H7 (cell line): ENCODE data around the gene MED12L. TPM values are rescaled to one million over a fixed set of nuclear protein-coding genes. Genes with fewer than 3 reads are reported as not detected.
"Not testable (repeated sequence)": the region's sequence is repeated elsewhere in the genome, so short reads cannot be mapped to it uniquely, and the experiment has no call there.

Experiments
- DNase-seq: peaks from one replicate; pipeline ENCODE4 v3.0.0; 2012
- H3K27me3 ChIP-seq: 2 replicates; pipeline ENCODE4 v1.6.0; 2011; ENCODE audit warnings: mild to moderate bottlenecking, low read length; ENCODE audit not compliant: control insufficient read depth, insufficient read depth
- H3K36me3 ChIP-seq: replicated peaks from 2 replicates; pipeline ENCODE4 v1.5.1; 2011; ENCODE audit warnings: low read length; ENCODE audit not compliant: control insufficient read depth, insufficient read depth
- H3K4me3 ChIP-seq: 2 replicates; pipeline ENCODE4 v1.5.1; 2011; ENCODE audit warnings: low read depth, mild to moderate bottlenecking, control low read depth, low read length, moderate library complexity; ENCODE audit not compliant: insufficient read depth
- total RNA-seq: library from RNA; depleted of rRNA; stranded (reverse); fragments of >200 nt; shearing (Covaris generic); gene quantifications from 2 replicates; pipeline ENCODE4 v1.2.3, GENCODE V29; 2014; rRNA removed

MED12L gene, protein sequence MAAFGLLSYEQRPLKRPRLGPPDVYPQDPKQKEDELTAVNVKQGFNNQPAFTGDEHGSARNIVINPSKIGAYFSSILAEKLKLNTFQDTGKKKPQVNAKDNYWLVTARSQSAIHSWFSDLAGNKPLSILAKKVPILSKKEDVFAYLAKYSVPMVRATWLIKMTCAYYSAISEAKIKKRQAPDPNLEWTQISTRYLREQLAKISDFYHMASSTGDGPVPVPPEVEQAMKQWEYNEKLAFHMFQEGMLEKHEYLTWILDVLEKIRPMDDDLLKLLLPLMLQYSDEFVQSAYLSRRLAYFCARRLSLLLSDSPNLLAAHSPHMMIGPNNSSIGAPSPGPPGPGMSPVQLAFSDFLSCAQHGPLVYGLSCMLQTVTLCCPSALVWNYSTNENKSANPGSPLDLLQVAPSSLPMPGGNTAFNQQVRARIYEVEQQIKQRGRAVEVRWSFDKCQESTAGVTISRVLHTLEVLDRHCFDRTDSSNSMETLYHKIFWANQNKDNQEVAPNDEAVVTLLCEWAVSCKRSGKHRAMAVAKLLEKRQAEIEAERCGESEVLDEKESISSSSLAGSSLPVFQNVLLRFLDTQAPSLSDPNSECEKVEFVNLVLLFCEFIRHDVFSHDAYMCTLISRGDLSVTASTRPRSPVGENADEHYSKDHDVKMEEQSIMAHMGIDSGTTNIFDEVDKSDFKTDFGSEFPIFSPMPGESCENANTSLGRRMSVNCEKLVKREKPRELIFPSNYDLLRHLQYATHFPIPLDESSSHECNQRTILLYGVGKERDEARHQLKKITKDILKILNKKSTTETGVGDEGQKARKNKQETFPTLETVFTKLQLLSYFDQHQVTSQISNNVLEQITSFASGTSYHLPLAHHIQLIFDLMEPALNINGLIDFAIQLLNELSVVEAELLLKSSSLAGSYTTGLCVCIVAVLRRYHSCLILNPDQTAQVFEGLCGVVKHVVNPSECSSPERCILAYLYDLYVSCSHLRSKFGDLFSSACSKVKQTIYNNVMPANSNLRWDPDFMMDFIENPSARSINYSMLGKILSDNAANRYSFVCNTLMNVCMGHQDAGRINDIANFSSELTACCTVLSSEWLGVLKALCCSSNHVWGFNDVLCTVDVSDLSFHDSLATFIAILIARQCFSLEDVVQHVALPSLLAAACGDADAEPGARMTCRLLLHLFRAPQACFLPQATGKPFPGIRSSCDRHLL (N-terminal part only)
- 7.9 and 8.0 TPM in 2 replicates for total RNA-seq

DNA sequence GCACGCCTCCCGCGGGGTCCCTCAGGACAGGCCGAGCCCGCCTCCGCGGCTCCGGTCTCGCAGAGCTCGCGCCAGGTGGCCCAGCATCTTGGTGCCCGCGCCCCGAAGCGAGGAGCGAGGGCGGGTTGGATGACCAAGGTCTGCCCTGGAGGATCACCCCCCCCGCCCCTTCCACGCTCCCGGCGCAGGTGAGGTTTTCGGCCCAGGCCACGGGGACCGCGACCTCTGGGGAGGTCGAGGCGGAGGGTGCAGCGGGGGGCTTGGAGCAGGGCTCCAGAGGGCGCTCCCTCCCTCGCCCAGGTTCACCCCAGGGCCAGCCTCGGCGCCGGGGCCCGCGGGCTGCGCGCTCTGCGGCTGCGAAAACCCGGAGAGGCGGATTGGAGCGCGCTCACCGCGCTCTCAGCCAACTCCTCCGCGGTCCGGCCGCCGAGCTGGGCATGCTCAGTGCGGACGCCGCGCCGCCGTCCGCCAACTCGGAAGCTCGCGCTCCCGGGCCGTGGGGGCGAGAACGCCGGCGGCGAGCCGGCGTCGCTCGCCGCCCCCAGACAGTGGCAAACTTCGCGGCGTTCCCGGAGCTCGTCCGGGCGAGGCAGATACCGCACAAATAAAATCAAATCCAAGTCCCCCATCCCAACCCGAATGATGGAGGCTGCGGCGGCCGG is at the start of gene MED12L:
Gene MED12L, plus strand, starts transcription at position 438 of the 662 bp plus-strand sequence. CDS start 1,263 bp downstream, outside the sequence.
- Histone ChIP-seq H3K27me3 (peaks cover 8% of the 10 kb centered on the region), H3K36me3 (no peaks in the 10 kb centered on the region)

DNA sequence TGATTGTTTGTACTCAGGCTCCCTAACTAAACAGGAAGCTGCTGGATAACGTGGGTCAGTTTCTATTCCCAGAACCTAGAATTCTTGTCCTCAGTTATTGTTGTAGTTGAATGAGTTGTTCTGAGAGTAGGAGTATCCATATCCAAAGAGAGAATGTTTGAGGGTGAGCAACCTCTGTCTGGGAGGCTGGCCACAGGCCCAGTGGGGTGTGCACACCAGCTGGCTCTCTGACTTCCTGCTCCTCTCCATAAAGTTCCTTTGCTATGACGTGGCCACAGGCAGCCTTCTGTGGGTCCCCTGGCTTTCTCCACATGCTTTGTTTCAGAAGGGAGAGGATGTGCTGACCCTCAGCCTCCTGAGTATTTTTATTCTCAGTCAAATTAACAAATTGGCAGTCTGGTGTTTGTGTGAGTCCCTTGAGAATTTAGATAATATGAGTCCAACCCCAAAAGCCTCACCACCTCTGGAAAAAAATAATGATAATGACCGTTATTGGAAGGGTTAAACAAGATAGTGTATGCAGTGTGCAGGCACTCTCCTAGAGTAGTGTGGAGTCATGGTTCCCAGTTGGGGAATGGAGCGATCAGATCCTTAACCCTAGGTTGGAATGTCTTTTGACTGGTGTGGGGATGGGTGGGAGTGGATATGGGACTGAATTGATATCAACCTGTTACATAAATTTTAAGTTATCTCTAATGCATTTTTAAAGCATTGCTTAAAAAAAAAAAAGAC is 47.6 kb upstream of the MED12L start:
- Histone ChIP-seq H3K36me3 (no peaks in the 10 kb centered on the region), H3K27me3 (no peaks in the 10 kb centered on the region), H3K4me3 (no peak overlapping the region)
- DNase-seq: no peak

More for the DNA sequence above, at the start of gene MED12L:
- H3K4me3 ChIP-seq: peak within 1 kb of the TSS; percentile 76
- peak; percentile 96 for DNase-seq

DNA sequence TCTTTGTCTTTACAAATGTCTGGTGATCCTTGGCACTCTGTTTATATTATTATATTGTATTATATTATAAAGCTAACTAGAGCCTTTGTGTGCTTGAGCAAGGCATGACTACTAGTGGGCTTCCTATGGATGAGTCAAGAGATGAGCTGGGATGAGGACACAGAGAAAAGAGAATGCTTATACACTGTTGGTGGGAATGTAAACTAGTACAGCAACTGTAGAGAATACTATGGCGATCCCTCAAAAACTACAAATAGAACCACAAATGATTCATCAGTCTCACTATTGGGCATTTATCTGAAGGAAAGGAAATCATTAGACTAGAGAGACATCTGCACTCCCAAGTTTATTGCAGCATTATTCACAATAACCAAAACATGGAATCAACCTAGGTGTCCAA is 40.8 kb upstream of the MED12L start:
- no peaks in the 10 kb centered on the region for H3K27me3 ChIP-seq
- DNase-seq: no peak

DNA sequence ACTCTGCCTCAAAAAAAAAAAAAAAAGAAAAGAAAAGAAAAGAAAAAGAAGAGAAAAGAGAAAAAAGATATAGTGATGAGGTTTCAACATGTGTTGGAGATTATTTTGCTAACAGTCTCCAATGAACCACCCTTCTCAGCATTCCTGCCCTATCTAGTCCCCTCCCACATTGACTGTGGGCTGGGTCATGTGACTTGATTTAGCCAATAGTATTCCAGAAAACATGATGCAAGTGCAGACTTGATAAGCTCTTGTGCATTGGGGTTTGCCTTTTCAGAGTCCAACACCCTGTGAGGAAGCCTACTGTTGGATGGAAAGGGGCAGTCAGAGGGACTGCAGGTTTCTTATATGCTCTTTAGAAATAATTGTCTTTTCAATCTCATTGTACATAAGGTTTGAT is 37.8 kb upstream of the MED12L start:
- Histone ChIP-seq H3K4me3 (no peak overlapping the region), H3K27me3 (no peaks in the 10 kb centered on the region), H3K36me3 (no peaks in the 10 kb centered on the region)
- no peak for DNase-seq

More for the DNA sequence above, 40.8 kb upstream of the MED12L start:
- H3K36me3 ChIP-seq: no peaks in the 10 kb centered on the region
- no peak overlapping the region for H3K4me3 ChIP-seq

DNA sequence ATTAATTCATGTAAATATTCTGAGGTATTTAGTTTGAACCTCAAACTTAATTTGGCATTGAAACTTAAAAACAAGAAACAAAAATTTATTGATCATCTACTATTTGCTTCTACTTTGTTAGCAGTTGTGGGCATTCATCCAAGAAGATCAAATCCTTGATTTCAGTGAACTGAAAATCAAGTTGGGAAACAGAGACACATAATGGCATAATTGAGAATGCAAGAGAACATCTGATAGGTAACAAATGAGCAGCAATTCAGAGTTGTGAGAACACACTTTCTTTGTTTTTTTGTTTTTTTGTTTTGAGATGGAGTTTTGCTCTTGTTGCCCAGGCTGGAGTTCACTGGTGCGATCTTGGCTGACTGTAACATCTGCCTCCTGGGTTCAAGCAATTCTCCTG is 33.9 kb upstream of the MED12L start:
- Histone ChIP-seq H3K36me3 (no peaks in the 10 kb centered on the region), H3K4me3 (no peak overlapping the region), H3K27me3 (no peaks in the 10 kb centered on the region)
- no peak for DNase-seq

DNA sequence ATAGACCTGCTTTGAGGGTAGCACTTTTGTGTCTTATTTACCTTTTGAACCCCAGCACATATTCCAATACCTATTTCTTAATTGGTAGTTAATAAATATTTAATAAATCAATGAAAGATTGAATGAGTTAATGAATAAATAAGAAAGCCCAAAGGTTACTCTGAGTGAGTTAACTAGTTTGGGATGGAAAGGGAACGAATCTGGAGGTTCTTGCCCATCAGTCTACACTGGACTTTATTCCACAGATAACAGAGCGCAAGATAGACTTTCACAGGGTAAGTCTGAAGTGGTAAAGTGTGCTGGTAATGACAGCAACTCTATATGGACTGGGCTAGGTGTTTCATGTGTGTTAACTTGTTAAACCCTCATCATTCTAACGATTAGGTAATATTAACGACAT is 33.1 kb upstream of the MED12L start:
- no peak for DNase-seq
- H3K4me3 ChIP-seq: no peak overlapping the region
- H3K36me3 ChIP-seq: no peaks in the 10 kb centered on the region
- H3K27me3 ChIP-seq: no peaks in the 10 kb centered on the region

DNA sequence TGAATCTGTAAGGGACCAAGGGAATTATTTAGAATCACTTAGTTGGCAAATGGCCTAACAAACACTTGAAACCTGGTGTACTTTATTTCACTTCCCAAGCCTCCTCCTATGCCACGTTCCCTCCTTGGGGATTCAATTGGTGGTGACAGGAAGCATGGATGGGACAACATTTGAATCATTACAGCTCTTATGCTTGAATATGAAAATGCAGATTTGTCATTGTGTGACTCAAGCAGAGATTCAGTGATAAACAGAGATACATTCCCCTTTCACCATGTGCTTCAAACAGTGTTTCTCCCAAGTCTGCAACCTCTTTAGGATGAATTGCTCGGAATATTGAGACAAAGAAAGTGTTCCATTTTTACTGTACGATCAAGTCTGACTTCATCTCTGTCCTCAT is 32.7 kb upstream of the MED12L start:
- no peaks in the 10 kb centered on the region for H3K36me3 ChIP-seq
- DNase-seq: no peak
- H3K4me3 ChIP-seq: no peak overlapping the region
- H3K27me3 ChIP-seq: no peaks in the 10 kb centered on the region

DNA sequence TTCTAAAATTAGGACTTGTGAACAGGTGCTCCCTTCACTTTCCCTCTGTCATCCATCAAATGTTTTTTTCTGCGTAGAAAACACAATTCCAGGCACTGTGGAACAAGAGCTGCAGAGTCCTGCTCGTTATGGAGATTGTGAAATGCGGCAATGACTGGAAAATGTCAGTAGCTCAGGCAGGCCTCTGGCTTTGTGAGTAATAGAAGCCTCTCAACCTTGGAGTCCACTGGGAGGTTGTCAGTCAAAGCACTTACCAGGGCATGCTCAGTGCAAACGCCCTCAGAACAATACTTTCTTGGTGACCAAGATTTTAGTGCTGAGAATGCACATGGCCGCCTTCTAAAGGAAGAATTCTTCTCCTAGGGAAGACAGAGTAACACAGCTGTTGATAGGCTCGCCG is 26.7 kb upstream of the MED12L start:
- no peak overlapping the region for H3K4me3 ChIP-seq
- DNase-seq: no peak
- H3K36me3 ChIP-seq: no peaks in the 10 kb centered on the region
- H3K27me3 ChIP-seq: no peaks in the 10 kb centered on the region

DNA sequence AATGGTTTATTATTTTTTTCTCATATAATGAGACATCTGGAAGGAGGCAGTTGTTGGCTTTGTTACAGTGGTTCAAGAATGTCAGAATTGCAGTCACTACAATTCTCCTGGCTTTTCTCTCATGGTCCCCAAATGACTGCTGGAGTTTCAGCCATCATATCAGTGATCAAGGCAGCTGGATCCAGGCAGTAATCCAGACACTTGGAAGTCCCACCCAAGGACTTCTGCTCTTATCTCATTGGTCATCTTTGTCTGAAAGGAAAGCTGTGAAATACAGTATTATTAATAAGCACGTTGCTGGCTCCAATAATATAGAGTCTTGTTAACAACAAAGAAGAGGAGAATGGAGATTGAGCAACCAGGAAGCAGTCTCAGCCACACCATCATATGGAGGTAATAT is 22.9 kb upstream of the MED12L start:
- Histone ChIP-seq H3K27me3 (no peaks in the 10 kb centered on the region), H3K4me3 (no peak overlapping the region), H3K36me3 (no peaks in the 10 kb centered on the region)
- DNase-seq: no peak

DNA sequence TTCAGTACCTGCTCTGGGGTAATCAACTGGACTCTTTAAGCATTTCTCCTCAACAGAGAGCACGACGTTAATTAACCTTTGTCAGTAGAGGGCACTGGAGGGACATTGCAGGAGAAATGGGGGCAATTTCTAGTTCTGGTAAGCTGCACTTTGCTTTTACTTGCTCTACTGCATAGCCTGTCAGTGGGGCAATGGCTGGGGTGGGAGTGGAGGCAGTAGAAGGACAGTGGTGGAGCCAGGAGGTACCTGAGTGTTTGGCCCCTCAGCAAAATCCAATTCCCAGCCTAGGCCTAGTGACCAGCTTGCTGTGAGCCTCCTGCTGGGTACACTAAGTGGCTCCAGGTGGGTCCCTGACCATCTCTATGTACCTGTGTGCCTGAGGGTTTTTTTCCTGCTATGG is 18.3 kb upstream of the MED12L start:
- no peak overlapping the region for H3K4me3 ChIP-seq
- DNase-seq: no peak
- no peaks in the 10 kb centered on the region for H3K36me3 ChIP-seq
- no peaks in the 10 kb centered on the region for H3K27me3 ChIP-seq

DNA sequence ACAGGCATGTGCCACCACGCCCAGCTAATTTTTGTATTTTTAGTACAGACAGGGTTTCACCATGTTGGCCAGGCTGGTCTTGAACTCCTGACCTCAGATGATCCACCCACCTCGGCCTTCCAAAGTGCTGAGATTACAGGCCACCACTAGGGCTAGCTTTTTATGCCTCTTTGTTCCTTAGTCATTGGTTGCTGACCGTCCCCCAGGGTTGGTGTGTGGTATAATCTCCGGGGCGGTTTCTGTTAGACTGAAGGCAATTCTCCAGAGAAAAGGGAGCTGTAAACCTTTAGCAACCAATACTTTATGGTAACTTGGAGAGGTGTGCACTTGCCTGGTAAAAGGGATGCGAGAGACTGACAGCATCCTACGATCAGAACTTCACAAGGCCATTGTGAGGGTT is 12.6 kb upstream of the MED12L start:
- H3K36me3 ChIP-seq, H3K4me3 ChIP-seq, H3K27me3 ChIP-seq, DNase-seq: not testable (repeated sequence)

DNA sequence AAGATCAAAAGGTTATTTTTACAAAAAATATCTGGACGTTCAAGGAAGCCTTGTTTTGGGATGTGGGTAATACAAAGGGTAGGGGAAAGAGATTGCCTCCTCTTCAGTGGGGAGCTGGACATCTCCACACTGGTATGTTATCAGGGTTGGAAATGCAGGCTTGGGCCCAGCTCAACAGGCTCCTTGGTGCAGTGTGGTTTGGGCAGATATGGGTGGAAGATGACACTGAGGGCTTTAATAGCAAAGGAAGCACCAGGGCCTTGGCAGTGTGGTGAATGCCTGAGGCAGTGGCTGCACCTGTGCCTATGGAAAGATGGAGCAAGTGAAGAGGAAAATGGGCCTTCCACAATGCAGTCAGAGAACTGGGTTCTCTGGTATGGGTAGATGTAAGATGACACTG is 11.2 kb upstream of the MED12L start:
- Histone ChIP-seq H3K4me3 (no peak overlapping the region), H3K27me3 (no peaks in the 10 kb centered on the region), H3K36me3 (no peaks in the 10 kb centered on the region)
- no peak for DNase-seq

DNA sequence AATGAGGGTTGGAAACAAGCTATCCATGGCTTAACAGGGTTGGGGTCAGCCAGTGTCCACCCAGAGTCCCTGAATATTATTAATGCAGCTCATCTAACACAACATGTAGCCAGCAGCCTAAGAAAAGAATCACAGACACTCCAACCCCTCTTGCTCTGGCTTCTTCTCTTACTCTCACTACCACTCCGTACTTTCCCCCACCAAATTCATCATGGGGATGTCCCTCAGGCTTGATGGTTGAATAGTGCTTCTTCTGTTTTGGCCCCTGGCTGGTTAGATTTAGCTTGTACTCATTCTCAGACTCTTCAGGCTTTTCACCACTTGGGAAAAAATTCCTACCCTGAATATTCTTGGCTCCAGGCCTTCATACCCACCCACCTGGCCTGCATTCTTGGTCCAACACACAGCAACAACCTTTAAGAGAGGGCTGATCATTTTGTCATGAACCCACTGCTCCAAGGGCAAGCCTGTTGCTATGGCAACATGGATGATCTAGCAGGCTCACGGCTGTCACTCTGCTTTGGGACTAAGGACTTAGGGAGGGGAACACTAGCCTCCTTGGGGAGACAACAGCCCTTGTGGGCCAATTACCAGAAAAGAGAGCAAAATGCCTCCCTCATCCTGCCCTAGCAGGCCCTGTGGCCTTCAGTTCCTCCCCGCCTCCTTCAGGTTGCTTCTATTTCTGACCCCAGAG is 9.4 kb upstream of the MED12L start:
- H3K4me3 ChIP-seq: no peak overlapping the region
- no peaks in the 10 kb centered on the region for H3K36me3 ChIP-seq
- DNase-seq: no peak
- H3K27me3 ChIP-seq: no peaks in the 10 kb centered on the region
